EH (cell line): ENCODE results near the gene NCOA5.
"Not testable (repeated sequence)": the region's sequence is repeated elsewhere in the genome, so short reads cannot be mapped to it uniquely, and the experiment has no call there.

Experiments
- DNase-seq: peaks from one replicate; pipeline ENCODE4 v3.0.0-alpha.2; 2015; ENCODE audit warnings: low read depth

The NCOA5 gene

DNA sequence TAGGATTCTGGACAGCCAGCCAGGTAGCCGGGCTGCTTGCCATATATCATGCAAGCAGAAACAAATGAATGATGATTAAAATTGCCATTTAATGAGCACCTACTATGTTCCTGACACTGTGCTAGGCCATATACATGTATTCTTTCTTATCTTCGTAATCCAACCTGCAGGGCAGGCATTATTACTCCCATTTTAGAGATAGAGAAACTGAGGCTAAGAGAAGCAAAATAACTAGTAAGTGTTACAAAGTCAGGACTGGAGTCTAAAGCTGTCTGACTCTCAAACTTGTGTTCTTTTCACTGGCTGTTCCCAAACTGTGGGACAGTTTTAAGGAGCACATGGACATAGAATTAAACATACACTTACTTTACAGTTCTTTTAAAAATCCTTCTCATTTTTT is 30.4 kb upstream of the NCOA5 start:
- DNase-seq: no peak

DNA sequence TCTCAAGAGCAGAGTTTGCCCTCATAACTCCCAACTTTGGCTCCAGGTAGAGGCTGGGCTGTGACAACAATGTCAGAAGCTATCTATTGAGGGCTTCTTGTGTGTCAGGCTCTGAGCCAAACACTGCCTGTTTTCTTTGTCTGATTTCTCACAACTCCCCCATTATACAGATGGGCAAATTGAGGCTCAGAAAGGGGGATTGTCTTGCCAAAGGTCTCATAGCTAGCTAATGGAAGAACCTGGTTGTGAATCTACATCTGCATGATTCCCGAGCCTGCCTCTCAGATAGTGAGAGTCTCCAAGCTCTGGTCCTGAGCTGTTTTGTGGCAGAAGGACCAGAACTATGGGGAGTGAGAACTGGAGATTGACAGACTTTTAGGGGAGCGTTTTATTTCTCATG is 29.8 kb upstream of the NCOA5 start:
- no peak for DNase-seq

DNA sequence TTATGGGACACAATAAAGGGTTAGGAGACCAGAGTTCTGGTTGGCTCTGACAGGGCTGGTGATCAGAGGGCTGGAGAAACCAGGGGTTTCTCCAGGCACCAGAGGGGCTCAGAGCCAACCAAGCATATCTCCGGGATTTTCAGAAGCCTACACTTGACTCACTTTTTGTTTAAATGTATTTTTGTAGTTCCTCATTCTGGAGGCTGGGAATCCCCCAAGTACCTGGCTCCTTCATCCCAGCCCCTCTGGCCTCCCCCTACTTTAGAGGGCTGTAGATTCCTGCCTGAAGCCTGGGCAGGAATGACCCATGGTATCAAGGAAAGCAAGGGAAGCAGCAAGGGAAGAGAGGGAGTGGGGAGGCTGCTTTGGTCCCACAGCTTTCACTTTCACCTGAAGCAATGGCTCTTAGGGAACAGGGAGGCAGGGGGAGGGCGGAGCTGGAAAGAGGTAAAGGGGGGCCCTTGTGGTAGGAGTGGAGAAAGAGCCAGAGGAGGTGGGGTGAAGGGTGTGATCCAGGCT is 29.3 kb upstream of the NCOA5 start:
- no peak for DNase-seq

DNA sequence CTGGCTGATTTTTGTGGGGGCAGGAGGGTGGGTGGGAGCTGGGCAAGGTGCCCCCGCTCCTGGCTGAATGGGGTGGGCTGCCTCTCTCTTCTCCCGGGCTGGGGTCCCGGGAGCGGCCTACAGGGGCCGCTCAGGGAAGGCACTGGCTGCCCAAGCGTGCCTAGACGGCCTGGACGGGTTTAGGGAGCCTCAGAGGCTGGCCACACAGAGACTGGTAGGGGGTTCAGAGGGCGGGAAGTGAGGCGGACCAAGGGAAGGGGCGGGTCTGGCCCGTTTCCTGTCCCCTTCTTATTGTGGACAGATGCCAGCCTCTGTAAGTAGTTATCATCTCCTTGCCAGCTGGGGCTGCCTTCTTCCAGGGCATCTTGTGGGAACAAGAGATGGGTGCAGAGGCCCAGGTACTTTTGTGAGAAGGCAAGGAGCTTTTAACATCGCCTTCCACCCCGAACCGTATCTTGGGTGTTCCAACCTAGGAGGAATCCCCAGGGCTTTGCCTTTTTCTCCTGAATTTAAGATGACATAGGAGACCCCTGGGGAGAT is 28.8 kb upstream of the NCOA5 start:
- peak; percentile 39 for DNase-seq

DNA sequence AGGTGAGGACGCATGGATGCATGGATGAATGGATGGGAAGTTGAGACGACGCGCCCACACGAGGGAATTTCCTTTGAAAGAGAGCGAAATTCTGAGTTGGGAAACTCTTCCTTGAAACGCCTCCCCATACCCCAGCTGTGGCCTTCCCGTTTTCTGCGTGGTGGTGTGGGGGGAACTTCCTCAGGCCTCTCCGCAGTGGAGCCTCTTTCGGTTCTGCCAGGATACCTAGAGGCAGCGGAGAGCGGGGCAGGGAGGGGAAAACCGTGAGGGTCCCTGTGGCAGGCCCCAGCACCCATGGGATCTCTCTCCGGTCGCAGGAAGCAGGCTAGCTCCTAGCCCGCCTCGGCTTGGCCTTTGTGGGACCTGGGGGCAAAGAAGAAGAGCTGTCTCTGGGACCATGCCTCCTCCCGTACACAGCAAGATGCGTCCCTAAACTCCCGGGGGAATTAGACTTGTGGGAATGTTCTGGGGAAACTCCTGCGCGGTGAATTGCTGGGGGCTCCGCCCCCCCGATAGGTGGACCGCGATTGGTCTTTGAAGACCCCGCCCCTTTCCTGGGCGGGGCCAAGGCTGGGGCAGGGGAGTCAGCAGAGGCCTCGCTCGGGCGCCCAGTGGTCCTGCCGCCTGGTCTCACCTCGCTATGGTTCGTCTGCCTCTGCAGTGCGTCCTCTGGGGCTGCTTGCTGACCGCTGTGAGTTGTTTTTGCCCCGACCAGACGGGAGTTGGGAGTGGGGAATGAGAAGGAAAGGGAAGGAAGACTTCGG is 28.1 kb upstream of the NCOA5 start, which contains the start of gene CD40:
Gene CD40, plus strand, starts transcription at position 611 of the 764 bp plus-strand sequence. Its CDS starts 30 bp downstream, at position 641.
- peak; percentile 79 for DNase-seq

DNA sequence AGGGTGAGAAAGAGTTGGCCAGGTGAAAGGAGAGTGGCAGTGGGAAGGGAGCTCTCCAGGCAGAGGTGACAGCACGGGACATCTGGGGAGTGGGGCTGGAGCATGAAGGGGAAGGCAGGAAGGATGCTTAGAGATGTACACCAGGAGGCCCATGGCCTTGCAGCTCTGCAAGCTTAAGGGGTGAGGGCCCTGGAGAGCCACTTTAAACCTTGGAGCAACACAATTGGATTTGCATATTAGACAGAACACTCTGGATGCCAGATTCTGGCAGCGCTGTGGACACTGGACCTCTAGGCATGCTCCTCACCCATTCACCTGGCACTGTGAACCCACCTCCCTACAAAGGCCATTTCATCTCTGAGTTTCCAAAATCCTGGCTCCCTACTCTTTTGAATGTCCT is 24.7 kb upstream of the NCOA5 start:
- no peak for DNase-seq

DNA sequence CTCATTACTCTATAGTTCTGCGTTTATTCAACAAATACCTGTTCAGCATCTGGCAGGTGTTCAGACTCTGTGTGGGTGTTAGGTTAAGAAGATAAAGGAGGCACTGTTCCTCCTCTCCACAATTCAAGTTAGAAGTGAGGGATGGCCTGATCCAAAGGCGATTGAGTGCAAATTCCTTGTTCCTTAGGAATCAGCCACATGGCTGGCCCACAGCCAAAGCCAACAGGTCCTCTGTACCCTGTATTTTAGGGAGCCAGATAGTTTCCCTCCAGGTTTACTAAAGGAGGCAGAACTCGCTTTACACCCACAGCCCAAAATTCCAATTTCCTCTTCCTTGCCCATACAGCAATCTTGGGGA is 23.3 kb upstream of the NCOA5 start:
- no peak for DNase-seq

DNA sequence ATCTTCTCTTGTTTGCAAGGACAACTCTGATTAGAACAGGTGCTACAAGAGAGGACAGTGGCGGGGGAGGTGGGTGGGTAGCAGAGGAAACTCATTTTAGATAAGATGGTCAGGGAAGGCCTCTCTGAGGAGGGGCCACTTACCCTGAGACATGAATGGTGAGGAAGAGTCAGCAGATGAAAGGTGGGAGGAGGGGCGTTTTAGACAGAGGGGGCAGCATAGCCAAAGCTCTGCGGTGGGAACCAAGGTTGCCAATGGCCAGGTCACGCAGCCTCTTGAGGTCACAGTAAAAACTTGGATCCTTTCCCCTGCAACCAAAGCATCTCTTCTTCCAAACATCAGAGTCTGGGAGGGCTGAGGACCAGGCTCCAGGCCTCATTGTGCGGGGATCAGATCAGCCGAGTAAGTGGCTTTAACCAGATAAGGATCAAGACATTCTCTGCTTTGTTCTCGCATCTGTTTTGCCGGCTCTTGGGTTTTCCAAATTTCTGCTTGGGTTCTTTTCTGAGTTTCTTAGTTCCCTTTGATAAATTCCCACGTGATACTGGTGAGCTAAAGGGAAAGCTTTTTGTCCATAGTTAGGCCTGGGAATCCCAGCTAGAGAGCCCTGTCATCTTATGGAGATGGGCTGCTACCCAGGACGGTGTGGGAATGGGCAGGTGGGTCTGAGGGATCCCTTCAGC is 22.8 kb upstream of the NCOA5 start:
- no peak for DNase-seq

DNA sequence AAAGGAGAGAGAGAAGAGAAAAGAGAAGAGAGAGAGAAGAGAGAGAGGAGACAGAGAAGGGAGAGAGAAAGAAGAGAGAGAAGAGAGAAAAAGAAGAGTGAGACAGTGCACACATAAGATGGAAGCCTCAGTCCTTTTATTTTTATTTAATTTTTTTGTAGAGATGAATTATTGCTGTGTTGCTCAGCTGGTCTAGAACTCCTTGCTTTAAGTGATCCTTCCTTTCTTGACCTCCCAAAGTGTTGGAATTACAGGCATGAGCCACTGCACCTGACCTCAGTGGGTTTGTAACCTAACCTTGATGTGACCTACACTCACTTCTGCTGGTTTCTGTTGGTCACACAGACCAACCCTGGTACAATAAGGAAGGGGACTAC is 22.1 kb upstream of the NCOA5 start:
- no peak for DNase-seq

DNA sequence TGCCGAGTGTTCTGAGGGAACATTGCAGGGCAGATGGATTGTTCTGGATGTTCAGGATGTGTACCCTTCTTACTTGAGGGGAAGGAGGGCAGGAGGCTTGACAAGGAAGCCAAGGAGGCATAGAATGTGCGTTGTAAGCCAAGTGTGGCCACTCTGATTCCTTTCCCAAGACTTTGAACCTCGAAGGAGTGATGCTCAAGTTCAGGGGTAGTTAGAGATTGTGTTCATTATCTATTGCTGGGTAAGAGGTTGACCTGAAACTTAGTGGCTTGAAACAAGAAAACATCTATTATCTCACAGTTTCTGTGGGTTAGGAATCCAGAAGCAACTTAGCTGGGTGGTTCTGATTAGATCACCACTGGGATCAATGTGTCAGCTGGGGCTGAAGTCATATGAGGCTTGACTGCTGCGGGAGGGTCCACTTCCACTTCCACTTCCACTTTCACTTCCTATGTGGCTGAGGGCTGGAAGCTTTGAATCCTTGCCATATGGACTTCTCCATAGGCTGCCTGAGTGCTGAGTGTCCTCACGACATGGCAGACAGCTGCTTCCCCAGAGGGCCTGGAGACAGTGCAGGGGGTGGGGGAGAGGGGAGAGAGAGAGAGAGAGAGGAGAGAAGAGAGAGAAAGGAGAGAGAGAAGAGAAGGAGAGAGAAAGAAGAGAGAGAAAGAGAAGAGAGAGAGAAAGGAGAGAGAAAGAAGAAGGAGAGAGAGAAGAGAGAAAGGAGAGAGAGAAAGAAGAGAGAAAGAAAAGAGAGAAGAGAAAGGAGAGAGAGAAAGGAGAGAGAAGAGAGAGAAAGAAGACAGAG is 21.5 kb upstream of the NCOA5 start:
- no peak for DNase-seq

DNA sequence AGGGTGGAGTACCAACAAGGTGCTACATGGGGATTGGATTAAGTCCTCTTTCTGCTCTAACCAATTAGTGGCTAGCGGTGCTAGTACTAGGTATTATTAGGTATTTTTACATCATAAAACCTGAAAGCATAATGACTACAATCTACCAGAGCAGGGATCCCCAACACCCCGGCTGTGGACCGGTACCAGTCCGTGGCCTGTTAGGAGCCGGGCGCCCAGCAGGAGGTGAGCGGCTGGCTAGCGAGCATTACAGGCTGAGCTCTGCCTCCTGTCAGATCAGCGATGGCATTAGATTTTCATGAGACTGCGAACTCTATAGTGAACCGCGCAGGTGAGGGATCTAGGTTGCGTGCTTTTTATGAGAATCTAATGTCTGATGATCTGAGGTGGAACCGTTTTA is 19.2 kb upstream of the NCOA5 start:
- DNase-seq: no peak

DNA sequence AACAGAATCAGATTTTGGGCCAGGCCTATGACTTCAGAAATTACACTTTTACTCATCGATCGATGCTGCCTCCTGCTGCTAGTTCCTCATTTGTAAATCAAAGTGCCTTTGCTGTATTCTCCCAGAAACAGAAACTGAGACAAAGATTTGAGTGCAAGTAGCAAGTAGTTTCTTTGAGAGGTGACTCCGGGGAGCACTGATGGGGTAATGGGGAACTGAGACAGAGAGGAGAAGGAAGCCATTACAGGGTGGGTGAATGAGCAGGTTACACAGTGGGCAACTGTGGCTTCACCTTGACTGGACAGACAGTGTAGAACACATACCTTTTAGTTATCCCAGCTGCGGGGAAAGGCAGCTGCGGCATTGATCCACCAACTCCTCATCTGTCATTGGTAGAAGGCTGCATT is 18.7 kb upstream of the NCOA5 start:
- DNase-seq: no peak

DNA sequence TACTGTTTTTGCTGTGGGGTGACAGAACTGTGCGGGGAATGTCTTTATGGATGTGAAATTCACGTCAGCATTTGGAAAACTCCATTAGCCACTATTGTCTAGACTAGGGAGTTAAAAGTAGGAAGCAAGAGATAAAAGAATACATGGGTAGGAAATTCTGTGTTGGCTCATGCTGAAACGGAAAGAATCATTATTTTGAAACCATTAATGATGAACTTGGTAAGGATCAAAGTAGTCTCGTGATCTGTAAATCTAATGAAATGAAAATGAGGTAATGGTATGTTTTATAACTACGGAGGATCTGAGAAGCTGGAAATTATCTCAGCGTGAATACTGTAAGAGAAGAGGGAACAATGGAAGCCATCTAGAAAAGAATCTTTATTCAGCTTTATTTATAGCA is 17.3 kb upstream of the NCOA5 start:
- DNase-seq: no peak

DNA sequence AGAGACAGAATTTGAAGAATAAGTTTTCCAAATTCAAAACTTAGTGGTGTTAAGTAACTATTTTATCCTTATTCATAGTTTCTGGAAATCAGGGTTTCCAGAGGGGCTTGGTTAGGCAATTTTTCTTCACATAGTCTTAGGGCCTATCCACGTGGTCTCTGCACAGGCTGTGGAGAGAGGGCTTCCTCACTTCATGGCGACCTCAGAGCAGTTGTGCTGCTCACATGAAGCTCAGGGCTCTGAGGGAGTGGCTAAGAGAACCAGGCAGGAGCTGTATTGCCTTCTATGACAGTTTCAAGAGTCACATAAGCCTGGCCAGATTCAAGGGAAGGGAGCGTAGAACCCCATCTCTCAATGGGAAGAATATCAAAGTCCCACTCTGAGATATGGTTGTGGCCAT is 14.5 kb upstream of the NCOA5 start:
- no peak for DNase-seq

DNA sequence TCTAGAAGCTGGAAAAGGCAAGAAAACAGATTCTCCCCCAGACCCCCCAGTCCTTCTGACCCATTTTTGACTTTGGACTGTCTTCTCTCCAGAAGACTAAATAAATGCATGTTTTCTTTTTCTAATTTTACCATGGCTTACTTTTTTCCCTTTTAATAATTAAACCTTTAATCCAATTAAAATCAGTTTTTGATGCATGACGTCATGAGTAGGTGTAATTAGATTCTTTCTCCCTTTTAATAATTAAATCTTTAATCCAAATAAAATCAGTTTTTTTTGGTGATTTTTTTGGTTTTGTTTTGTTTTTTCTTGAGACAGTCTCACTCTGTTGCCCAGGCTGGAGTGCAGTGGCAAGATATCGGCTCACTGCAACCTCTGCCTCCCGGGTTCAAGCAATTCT is 13.2 kb upstream of the NCOA5 start:
- DNase-seq: no peak

DNA sequence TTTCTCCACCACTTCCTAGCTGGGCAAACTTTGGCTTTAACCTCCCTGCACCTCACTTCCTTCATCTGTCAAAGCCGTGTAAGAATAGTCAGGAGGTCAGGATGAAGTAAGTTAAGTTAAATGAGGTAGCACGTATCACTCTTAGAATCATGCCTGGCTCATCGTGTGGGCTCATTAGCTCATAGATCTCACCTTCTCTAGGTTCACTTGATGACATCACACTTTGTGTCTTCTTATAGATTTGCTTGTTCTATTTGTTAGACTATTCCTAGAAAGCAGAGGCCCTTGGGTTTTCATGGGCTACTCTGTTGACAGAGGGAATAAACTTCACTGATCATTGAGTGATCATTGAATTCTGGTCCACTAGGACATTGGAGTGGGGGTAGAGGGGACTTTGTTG is 12.2 kb upstream of the NCOA5 start:
- no peak for DNase-seq

DNA sequence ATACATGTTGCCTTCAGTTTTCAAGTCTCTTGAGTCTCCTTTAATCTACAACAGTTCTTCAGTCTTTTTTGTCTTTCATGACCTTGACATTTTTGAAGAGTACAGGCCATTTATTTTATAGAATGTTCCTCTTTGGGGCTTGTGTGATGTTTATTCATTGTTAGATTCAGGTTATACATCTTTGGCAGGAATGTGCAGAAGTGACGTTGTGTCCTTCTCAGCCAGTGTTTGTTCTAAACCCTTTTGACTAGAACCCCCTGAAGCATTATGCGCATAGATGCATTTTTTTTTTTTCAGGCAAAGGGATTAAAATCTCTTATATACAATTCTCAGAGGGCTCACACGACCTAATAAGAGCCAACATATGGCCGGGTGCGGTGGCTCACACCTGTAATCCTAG is 11.2 kb upstream of the NCOA5 start:
- DNase-seq: no peak

DNA sequence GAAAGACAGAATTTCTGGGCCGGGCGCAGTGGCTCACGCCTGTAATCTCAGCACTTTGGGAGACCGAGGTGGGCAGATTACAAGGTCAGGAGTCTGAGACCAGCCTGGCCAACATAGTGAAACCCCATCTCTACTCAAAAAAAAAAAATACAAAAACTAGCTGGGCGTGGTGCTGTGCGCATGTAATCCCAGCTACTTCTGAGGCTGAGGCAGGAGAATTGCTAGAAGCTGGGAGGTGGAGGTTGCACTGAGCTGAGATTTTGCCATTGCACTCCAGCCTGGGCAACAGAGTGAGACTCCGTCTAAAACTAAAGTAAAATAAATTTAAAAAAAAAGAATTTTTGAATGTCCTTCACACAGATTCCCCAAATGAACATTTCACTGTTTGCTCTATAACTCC is 10.7 kb upstream of the NCOA5 start:
- not testable (repeated sequence) for DNase-seq

DNA sequence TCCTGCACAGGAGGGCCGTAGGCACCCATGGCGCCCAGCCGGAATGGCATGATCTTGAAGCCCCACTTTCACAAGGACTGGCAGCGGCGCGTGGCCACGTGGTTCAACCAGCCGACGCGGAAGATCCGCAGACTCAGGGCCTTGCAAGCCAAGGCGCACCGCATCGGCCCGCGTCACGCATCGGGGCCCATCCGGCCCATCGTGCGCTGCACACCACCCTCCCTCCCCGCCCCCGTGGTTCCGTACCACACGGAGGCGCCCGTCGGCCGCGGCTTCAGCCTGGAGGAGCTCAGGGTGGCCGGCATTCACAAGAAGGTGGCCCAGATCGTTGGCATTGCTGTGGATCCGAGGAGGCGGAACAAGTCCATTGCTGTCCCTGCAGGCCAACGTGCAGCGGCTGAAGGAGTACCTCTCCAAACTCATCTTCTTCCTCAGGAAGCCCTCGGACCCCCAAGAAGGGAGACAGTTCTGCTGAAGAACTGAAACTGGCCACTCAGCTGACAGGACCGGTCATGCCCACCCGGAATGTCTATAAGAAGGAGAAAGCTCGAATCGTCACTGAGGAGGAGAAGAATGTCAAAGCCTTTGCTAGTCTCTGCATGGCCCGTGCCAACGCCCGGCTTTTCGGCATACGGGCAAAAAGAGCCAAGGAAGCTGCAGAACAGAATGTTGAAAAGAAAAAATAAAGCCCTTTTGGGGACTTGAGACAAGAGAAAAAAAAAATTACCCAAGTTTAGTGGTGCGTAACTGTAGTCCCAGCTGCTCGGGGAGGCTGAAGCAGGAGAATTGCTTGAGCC is 9.9 kb upstream of the NCOA5 start:
- no peak for DNase-seq

DNA sequence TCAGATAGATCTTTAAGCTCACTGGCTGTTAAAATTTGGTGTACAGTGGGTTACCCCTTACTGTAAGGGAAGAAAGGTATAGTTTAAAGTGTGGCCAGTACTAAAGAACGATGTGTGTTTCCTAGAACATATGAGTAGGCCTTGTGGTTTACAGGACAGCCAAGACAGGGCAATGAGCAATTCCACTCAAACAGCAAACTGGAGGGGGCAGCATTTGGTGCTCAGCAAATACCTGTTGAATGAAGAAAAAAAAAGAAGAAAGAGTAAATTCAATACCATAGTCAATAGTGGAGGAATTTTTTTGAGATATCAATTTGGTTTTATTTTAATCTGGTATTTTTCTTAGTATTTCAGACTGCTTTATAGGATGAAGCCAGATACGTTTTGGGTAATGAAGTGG is 3.8 kb upstream of the NCOA5 start:
- DNase-seq: no peak

DNA sequence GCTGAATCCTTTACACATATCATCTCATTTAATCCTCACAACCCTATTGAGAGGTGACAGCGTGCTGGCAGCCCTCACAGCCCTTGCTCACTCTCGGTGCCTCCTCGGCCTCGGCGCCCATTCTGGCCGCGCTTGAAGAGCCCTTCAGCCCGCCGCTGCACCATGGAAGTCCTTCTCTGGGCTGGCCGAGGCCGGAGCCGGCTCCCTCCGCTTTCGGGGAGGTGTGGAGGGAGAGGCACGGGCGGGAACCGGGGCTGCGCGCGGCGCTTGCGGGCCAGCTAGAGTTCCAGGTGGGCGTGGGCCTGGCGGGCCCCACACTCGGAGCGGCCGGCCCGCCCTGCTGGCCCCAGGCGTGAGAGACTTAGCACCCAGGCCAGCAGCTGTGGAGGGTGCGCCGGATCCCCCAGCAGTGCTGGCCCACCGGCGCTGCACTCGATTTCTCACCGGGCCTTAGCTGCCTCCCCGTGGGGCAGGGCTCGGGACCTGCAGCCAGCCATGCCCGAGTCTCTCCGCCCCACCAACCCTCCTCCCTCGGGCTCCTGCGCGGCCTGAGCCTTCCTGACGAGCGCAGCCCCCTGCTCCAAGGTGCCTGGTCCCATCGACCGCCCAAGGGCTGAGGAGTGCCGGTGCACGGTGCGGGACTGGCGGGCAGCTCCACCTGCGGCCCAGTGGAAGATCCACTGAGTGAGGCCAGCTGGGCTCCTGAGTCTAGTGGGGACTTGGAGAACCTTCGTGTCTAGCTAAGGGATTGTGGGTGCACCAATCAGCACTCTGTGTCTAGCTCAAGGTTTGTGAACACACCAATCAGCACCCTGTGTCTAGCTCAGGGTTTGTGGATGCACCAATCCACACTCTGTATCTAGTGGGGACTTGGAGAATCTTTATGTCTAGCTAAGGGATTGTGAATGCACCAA is 2.1 kb upstream of the NCOA5 start:
- not testable (repeated sequence) for DNase-seq
